ENCODE data around the gene DUSP7. TPM values are rescaled to one million over a fixed set of nuclear protein-coding genes. Genes with fewer than 3 reads are reported as not detected.

Gene DUSP7
- total RNA-seq, 1 experiment from 2014 or later, result 9.9 TPM

GRCh38 chr3:52023101-52023770 lies 33.1 kb downstream of the DUSP7 start:
- Mint-ChIP-seq H3K4me1 (ENCODE audit: low read depth, unreplicated experiment) (no peaks in the 10 kb centered on the region), H3K9me3 (ENCODE audit: unreplicated experiment) (no peaks in the 10 kb centered on the region), H3K36me3 (ENCODE audit: insufficient read depth, unreplicated experiment) (no peaks in the 10 kb centered on the region), H3K4me3 (ENCODE audit: unreplicated experiment) (no peak overlapping the region), H3K27ac (ENCODE audit: unreplicated experiment) (no peak overlapping the region), H3K27me3 (ENCODE audit: insufficient read depth, unreplicated experiment) (no peaks in the 10 kb centered on the region)
- no peak overlapping the region for H3K4me3 ChIP-seq (ENCODE audit: low read depth, low read length)
- H3K27me3 ChIP-seq (replicated peaks; ENCODE audit: control insufficient read depth, insufficient read depth, low read length), result no peaks in the 10 kb centered on the region
- H3K4me1 ChIP-seq, result no peaks in the 10 kb centered on the region
- DNase-seq, result no peak
- ChIA-PET CTCF (no interaction called here), POLR2A (interaction anchor here (0.6 kb wide), 1 partner anchor 83 kb away, joined by 4 read pairs; no protein-coding TSS in a partner anchor)
- intact Hi-C loops (cut with micrococcal nuclease; ENCODE audit: unreplicated experiment), result no loop called here
- no TSS peak for BruUV-seq (replicated peaks)
- TF ChIP-seq CTCF (IDR thresholded peaks at IDR 0.05; ENCODE audit: insufficient read depth in 1 of 2, low read depth in 1 of 2, low read length in 1 of 2, severe bottlenecking in 1 of 2, unreplicated experiment in 1 of 2), result no peak
- H3K36me3 ChIP-seq (ENCODE audit: control insufficient read depth, insufficient read depth, low read length), result no peaks in the 10 kb centered on the region
- H3K9me3 ChIP-seq, result no peaks in the 10 kb centered on the region

GRCh38 chr3:52022323-52023100 lies 33.9 kb downstream of the DUSP7 start:
- intact Hi-C loops (cut with micrococcal nuclease; ENCODE audit: unreplicated experiment), result no loop called here
- no peak for DNase-seq
- Mint-ChIP-seq H3K27ac (ENCODE audit: unreplicated experiment) (no peak overlapping the region), H3K9me3 (ENCODE audit: unreplicated experiment) (no peaks in the 10 kb centered on the region), H3K4me1 (ENCODE audit: low read depth, unreplicated experiment) (no peaks in the 10 kb centered on the region), H3K4me3 (ENCODE audit: unreplicated experiment) (no peak overlapping the region), H3K27me3 (ENCODE audit: insufficient read depth, unreplicated experiment) (no peaks in the 10 kb centered on the region), H3K36me3 (ENCODE audit: insufficient read depth, unreplicated experiment) (no peaks in the 10 kb centered on the region)
- H3K4me1 ChIP-seq, result no peaks in the 10 kb centered on the region
- no peak overlapping the region for H3K4me3 ChIP-seq (ENCODE audit: low read depth, low read length)
- H3K27me3 ChIP-seq (replicated peaks; ENCODE audit: control insufficient read depth, insufficient read depth, low read length), result no peaks in the 10 kb centered on the region
- POLR2A ChIA-PET, result interaction anchor here (0.6 kb wide), 1 partner anchor 82 kb away, joined by 4 read pairs; no protein-coding TSS in a partner anchor
- BruUV-seq (replicated peaks), result no TSS peak
- CTCF ChIA-PET, result interaction anchor here (0.9 kb wide), 1 partner anchor 10 kb away, joined by 3 read pairs; no protein-coding TSS in a partner anchor
- no peaks in the 10 kb centered on the region for H3K9me3 ChIP-seq
- H3K36me3 ChIP-seq (ENCODE audit: control insufficient read depth, insufficient read depth, low read length), result no peaks in the 10 kb centered on the region
- no peak for TF ChIP-seq CTCF (IDR thresholded peaks at IDR 0.05; ENCODE audit: insufficient read depth in 1 of 2, low read depth in 1 of 2, low read length in 1 of 2, severe bottlenecking in 1 of 2, unreplicated experiment in 1 of 2)

GRCh38 chr3:52021489-52022268 lies 34.7 kb downstream of the DUSP7 start:
- POLR2A ChIA-PET, result no interaction called here
- H3K27ac Mint-ChIP-seq (ENCODE audit: unreplicated experiment), result no peak overlapping the region

More at GRCh38 chr3:52021489-52022268, 34.7 kb downstream of the DUSP7 start:
- DNase-seq, result no peak
- H3K9me3 Mint-ChIP-seq (ENCODE audit: unreplicated experiment), result no peaks in the 10 kb centered on the region
- H3K4me1 Mint-ChIP-seq (ENCODE audit: low read depth, unreplicated experiment), result no peaks in the 10 kb centered on the region
- H3K4me3 Mint-ChIP-seq (ENCODE audit: unreplicated experiment), result no peak overlapping the region
- H3K9me3 ChIP-seq, result no peaks in the 10 kb centered on the region
- CTCF ChIA-PET, result interaction anchor here (0.9 kb wide), 1 partner anchor 9 kb away, joined by 3 read pairs; no protein-coding TSS in a partner anchor
- no peak for TF ChIP-seq CTCF (IDR thresholded peaks at IDR 0.05; ENCODE audit: insufficient read depth in 1 of 2, low read depth in 1 of 2, low read length in 1 of 2, severe bottlenecking in 1 of 2, unreplicated experiment in 1 of 2)
- H3K4me3 ChIP-seq (ENCODE audit: low read depth, low read length), result no peak overlapping the region
- no peaks in the 10 kb centered on the region for H3K27me3 ChIP-seq (replicated peaks; ENCODE audit: control insufficient read depth, insufficient read depth, low read length)
- no peaks in the 10 kb centered on the region for H3K4me1 ChIP-seq
- H3K36me3 ChIP-seq (ENCODE audit: control insufficient read depth, insufficient read depth, low read length), result no peaks in the 10 kb centered on the region
- no TSS peak for BruUV-seq (replicated peaks)
- no peaks in the 10 kb centered on the region for H3K27me3 Mint-ChIP-seq (ENCODE audit: insufficient read depth, unreplicated experiment)
- H3K36me3 Mint-ChIP-seq (ENCODE audit: insufficient read depth, unreplicated experiment), result no peaks in the 10 kb centered on the region
- intact Hi-C loops (cut with micrococcal nuclease; ENCODE audit: unreplicated experiment), result no loop called here
